GM21723 (cell line): Measurements from ENCODE around the gene PTPN5.
"Not testable (repeated sequence)": the region's sequence is repeated elsewhere in the genome, so short reads cannot be mapped to it uniquely, and the experiment has no call there.

ENCODE experiments used
- ATAC-seq: cut with Tn5 transposase; IDR thresholded peaks from one replicate; pipeline ENCODE4 v1.9.1; 2021; ENCODE audit warnings: mild to moderate bottlenecking, moderate library complexity; ENCODE audit not compliant: unreplicated experiment

PTPN5 gene

GRCh38 chr11:18692941-18693760 lies 98.4 kb downstream of the PTPN5 start:
- no peak for ATAC-seq

- ATAC-seq: not testable (repeated sequence)
These were observed 100.0 kb downstream of the PTPN5 start for GRCh38 chr11:18691467-18692140.

GRCh38 chr11:18684267-18684666 lies 107.3 kb downstream of the PTPN5 start:
- no peak for ATAC-seq

- ATAC-seq: no peak
These were observed 109.1 kb downstream of the PTPN5 start for GRCh38 chr11:18682466-18682865.

- not testable (repeated sequence) for ATAC-seq
These were observed 109.6 kb downstream of the PTPN5 start for GRCh38 chr11:18681949-18682348.
